Measurements from ENCODE around the gene FAM13A.

The FAM13A gene

DNA sequence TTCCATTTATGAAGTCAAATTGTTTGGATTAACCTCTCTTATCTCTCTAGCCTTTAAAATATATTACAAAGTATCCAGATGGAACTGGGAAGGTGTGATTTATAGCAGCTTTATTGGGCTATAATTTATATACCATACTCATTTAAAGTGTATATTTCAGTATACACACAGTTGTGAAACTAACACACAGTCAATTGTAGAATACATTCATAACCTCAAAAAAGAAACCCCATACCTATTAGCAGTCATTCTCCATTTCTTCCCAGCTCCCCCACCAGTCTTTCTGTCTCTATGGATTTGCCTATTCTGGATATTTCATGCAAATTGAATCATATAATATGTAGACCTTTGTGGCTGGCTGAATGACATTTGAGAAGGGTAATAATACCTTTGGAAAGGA lies 351.8 kb downstream of the FAM13A start:
- no peak for DNase-seq

DNA sequence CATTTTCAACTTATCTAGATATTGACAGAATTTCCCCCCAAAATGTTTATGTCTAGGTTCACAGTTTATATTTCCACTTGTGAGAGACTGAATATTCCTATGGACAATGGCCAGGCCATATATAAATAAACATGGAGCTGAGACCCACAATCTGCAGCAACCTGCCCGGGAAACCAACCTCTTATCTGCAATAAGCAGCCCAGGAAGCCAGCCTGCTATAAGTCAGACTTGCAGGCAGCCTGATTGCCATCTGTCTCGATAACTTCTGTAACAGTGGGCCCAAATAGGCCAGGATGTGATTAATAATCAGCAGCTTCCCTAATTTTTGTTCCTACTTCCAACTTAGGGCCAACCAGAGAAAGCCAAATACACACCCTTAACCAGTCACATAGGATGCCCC lies 354.2 kb downstream of the FAM13A start:
- no peak for DNase-seq

DNA sequence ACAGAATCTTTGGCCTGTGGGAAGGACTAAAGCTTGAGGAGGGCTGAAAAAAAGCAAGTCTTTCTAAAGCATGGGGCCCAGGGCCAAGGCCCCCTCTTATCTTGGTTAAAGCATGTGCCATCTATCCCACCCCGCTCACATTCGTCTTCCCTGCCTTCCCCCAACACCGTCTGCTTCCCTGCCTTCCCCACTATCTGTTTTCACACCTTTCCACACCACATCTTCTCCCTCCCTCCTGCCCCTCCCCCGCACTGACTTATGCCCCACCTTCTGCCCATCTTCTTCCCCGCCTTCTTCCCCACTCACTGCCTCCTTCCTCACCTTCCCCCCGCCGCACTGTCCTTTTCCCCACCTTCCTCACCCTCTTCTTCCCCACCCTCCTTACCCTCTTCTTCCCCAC lies 358.5 kb downstream of the FAM13A start:
- DNase-seq, result no peak

DNA sequence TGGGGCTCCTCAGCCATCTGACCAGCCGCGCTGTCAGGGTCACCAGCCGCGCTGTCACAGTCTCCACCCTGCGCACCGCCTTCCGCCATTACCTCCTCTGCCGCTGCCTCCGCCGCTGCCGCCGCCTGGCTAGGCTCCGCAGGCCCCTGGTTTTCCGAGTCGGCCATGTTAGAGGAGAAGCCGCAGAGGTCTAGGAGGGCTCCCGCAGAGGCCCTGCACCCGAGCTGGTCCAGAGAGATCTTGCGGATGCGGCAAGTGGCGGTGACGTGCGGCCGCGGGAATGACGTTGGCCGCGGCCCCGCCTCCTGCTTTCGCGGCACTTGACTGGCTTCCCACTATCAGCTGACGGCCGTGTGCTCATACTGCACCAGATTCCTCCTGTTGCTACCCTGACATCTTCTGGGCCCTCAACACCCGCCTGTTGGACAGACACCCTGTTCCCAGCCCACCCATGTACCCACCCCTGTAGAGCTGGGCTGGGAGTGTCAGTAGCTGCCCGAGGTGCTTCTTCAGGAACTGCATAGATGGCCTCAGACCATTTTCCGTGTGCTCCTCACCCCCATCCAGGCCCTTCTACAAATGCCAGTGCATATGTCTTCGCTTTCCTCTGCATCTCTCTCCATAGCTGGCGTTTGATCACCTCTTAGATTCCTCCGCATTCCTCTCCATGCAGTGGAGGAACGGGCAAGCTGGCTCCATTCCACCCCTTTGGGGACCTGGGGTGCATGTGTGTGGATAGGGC lies 359.2 kb downstream of the FAM13A start, which contains the start of gene NAP1L5:
NAP1L5 (minus strand) TSS at position 242 of the 742 bp plus-strand sequence; CDS start at position 167, 75 bp downstream.
- DNase-seq, result peak; percentile 55

DNA sequence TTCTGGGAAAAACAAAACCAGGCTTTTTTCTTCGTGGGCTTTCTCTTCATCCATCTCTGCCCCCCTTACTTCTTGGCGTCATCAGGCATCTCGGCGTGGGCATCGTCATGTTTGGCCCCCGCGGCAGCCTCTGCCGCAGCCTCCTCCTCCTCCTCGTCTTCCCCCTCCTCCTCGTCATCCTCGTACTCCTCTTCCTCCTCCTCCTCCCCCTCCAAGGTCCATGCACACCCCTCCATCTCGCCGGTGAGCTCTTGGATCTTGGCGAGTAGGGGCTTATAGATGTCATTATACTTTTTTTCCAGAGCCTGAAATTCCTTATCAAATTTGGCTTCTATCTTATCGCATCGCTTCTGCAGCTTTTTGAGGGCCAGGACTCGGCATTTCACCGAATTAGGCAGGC lies 359.8 kb downstream of the FAM13A start:
- DNase-seq, result no peak

DNA sequence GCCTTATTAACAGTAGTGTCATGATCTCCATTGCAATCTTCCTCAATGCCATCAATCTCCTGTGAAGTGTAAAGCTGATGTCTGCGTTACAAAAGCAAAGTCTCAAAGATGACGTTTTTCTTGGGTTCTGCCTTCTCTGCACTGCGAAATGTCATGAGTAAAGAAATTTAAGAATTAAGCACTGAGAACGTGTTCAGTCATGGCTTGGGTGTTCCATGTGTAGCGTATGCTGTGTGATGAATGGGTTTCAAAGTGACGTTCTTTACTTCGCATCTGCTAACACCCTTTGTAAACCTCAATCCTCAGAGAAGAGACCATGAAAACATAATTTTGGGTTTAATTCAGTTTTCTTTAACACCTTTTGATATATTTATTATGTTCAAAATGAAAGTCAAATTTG lies 360.4 kb downstream of the FAM13A start:
- DNase-seq, result no peak

DNA sequence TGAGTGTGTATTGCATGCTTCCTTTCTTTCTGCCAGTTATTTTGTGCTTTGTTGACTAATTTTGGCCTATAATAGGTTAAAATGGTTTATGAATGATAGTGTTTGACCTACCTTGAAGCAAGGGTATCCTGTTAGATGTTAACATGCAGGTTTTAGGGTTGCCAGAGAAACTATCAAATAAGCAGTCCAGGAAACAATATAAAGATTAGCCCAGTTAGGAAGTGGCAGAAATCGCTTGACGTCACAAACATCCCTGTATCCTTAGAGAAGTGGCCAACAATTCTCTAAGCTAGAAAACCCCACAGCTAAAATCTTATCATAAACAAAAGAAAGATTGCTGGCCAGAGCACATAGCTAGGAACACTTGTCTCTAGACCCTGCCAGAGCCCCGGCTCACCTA lies 363.2 kb downstream of the FAM13A start:
- DNase-seq, result no peak

DNA sequence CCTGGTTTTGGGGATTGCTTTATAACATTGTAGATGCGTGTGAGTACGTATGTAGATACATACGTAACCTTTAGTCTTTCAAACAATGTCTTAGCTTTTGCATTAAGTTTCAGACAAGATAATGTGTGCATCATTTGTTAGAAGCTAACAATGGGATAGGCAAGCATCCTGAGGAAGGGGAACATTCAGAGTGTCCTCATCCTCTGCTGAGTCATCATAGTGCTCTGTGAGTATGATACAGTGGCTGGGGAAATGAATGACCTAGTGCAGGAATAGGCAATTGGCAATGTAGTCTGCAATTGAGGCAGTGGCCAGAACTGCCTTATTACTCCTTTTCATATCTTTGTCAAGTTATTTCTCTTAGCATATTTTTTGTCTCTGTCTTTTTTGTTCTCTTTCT lies 366.6 kb downstream of the FAM13A start:
- no peak for DNase-seq

DNA sequence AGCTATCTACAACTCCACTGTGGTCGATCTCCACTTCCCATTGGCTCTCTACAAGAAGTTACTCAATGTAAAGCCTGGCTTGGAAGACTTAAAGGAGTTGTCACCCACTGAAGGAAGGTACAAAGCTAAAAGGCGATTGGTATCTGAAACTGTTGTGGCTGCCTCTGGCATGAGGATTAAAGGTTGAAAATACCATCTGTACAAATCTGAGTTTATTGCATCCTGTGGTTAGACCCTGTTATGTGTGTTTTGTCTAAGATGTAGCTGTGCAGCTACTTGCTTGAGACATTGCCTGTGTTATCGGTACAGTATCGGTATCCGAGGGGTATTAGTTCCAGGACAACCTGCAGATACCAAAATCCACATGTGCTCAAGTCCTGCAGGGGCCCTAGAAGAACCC lies 375.8 kb downstream of the FAM13A start:
- DNase-seq, result no peak
